HG02852 (cell line): Measurements from ENCODE around the gene GABARAPL2.
"Not testable (repeated sequence)": the region's sequence is repeated elsewhere in the genome, so short reads cannot be mapped to it uniquely, and the experiment has no call there.

Source experiments
- ATAC-seq: cut with Tn5 transposase; IDR thresholded peaks from one replicate; pipeline ENCODE4 v1.9.1; 2021; ENCODE audit warnings: mild to moderate bottlenecking, moderate library complexity; ENCODE audit not compliant: unreplicated experiment

The GABARAPL2 gene

GRCh38 chr16:75566040-75566757, at the start of gene GABARAPL2:
Gene GABARAPL2, plus strand, starts transcription at chr16:75566379. Its CDS starts 108 bp downstream, at chr16:75566487.
- peak; percentile 70 for ATAC-seq

GRCh38 chr16:75519175-75519574, 47.0 kb upstream of the GABARAPL2 start:
- ATAC-seq = no peak

GRCh38 chr16:75526032-75526790, 40.0 kb upstream of the GABARAPL2 start:
- ATAC-seq = no peak

- ATAC-seq = no peak
These were observed 38.3 kb upstream of the GABARAPL2 start for GRCh38 chr16:75527825-75528299.

GRCh38 chr16:75529056-75529905, 36.9 kb upstream of the GABARAPL2 start:
- no peak for ATAC-seq

- ATAC-seq = no peak
These were observed 36.2 kb upstream of the GABARAPL2 start for GRCh38 chr16:75529959-75530358.

GRCh38 chr16:75532142-75532765, 33.9 kb upstream of the GABARAPL2 start:
- no peak for ATAC-seq

GRCh38 chr16:75532791-75533190, 33.4 kb upstream of the GABARAPL2 start:
- ATAC-seq = no peak

- no peak for ATAC-seq
These were observed 31.5 kb upstream of the GABARAPL2 start for GRCh38 chr16:75534560-75535205.

- no peak for ATAC-seq
These were observed 30.9 kb upstream of the GABARAPL2 start for GRCh38 chr16:75535211-75535843.

GRCh38 chr16:75535901-75536300, 30.3 kb upstream of the GABARAPL2 start, which contains the start of gene CHST5:
Gene CHST5, minus strand, starts transcription at chr16:75536108. Its CDS starts 5,724 bp downstream, at chr16:75530384.
- no peak for ATAC-seq

GRCh38 chr16:75537776-75538175, 28.4 kb upstream of the GABARAPL2 start:
- no peak for ATAC-seq

GRCh38 chr16:75538882-75539565, 27.2 kb upstream of the GABARAPL2 start:
- ATAC-seq = not testable (repeated sequence)

GRCh38 chr16:75541236-75541635, 24.9 kb upstream of the GABARAPL2 start:
- ATAC-seq = no peak

GRCh38 chr16:75542462-75542861, 23.7 kb upstream of the GABARAPL2 start:
- ATAC-seq = not testable (repeated sequence)

- ATAC-seq = not testable (repeated sequence)
These were observed 20.3 kb upstream of the GABARAPL2 start for GRCh38 chr16:75545879-75546278.

- no peak for ATAC-seq
These were observed 19.9 kb upstream of the GABARAPL2 start for GRCh38 chr16:75546293-75546692.

GRCh38 chr16:75548456-75548855, 17.7 kb upstream of the GABARAPL2 start:
- ATAC-seq = not testable (repeated sequence)

GRCh38 chr16:75550211-75550662, 15.9 kb upstream of the GABARAPL2 start:
- peak; percentile 80 for ATAC-seq
